ENCODE measurements around the gene SLC41A3.

DNA sequence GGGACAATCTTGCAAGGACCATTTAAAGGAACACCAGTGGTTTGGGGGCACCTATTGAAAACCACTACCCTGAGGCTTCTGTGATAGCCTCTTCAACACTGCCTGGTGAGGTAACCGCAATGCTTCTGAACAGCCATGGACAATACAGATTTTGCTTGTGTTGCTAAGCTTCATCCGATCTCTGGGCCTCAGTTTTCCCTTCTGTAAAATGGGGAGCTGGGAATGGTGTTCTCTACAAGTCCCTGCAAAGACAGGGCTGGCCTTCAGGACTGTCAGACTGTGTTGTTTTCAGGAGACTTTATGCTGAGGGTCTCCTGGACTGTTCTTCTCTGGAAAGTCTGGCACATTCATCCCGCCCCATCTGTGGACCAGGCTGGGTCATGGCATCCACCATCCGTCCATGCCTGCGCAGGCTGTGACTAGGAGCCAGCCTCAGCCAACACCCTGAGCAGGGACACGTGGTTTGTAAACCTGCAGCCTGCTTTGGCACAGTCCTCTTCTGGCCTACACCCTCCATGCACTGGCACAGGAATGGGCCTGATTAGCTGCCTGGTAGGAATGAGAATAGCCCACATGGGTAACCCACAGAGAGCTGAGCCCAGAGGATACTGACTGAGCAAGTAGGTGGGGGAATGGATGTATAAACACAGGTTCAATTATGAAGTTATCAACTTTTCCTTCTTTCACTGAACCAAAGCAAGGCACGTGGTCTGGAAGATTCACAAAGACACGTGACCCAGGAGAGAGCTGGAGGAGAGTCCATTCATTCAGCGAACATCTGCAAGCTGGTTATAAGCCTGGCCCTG lies 59.7 kb downstream of the SLC41A3 start:
- TF ChIP-seq CTCF (IDR thresholded peaks at IDR 0.05) (no peak), JUN (IDR thresholded peaks at IDR 0.05) (no peak), SMC3 (IDR thresholded peaks at IDR 0.05) (no peak), EP300 (IDR thresholded peaks at IDR 0.05) (no peak), CEBPB (IDR thresholded peaks at IDR 0.05) (no peak)
- TF ChIP-seq, protein P1, sequence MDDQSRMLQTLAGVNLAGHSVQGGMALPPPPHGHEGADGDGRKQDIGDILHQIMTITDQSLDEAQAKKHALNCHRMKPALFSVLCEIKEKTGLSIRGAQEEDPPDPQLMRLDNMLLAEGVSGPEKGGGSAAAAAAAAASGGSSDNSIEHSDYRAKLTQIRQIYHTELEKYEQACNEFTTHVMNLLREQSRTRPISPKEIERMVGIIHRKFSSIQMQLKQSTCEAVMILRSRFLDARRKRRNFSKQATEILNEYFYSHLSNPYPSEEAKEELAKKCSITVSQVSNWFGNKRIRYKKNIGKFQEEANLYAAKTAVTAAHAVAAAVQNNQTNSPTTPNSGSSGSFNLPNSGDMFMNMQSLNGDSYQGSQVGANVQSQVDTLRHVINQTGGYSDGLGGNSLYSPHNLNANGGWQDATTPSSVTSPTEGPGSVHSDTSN (IDR thresholded peaks at IDR 0.05) = no peak
